Measurements from ENCODE around the gene ATP6V0E1. TPM values are rescaled to one million over a fixed set of nuclear protein-coding genes. Genes with fewer than 3 reads are reported as not detected.
"Not testable (repeated sequence)": the region's sequence is repeated elsewhere in the genome, so short reads cannot be mapped to it uniquely, and the experiment has no call there.

ATP6V0E1 gene
- total RNA-seq, 1 donor from 2014 or later, result 141 TPM

DNA sequence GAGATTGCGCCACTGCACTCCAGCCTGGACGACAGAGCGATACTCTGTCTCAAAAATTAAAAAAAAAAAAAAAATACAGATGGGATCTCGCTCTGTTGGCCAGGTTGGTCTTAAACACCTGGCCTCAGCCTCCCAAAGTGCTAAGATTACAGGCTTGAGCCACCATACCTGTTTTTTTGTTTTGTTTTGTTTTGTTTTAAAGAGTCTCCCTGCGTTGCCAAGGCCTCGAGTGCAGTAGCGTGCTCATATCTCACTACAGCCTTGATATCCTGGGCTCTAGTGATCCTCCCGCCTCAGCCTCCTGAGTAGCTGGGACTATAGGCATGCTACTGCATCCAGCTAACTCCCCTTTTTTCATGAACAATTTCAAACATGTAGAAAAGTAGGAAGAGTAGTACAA is 7.2 kb downstream of the ATP6V0E1 start:
- ATAC-seq (no peak), DNase-seq (ENCODE audit: low spot score) (no peak)
- intact Hi-C loops (cut with DNase I), result no loop called here

DNA sequence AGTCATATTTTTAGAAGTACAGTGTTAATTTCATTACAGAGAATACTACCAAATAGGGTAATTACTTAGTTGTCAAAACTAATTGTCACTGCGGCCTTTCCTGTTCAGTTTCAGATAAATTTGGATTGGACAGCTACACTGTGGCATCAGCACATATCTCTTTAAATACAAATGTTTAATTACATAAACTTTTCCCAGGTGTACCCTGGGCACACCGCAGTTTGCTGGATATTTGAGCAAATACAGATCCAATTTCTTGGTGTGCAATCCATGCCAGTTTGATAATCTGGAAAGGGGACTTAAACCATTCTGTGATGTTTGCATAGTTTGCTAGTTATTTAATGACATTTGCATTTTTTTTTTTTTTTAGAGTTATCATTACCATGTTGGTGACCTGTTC is 10.8 kb downstream of the ATP6V0E1 start:
- DNase-seq (ENCODE audit: low spot score) (no peak), ATAC-seq (no peak)
- intact Hi-C loops (cut with DNase I), result no loop called here

DNA sequence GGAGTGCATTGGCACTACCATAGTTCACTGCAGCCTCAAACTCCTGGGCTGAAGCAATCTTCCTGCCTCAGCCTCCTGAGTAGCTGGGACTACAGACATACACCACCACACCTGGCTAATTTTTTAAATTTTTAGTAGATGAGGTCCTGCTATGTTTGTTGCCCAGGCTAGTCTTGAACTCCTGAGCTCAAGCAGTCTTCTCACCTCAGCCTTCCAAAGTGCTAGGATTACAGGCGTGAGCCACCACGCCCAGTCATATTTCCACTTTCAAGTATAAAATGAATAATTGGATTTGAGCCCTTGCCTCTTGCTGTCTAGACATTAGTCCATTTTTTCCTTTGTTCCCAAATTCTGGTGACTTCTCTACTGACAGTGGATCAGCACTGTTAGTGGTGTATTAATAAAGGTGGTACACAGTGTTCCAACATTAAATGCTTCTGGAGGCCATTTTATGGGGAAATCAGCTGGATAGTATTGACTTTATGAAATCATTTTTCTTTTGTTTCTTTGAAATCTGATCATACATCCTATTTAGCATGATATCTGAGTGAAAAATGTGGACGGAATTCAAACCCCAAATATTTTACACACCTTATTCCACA is 15.9 kb downstream of the ATP6V0E1 start:
- ATAC-seq, result peak; percentile 50
- intact Hi-C loops (cut with DNase I), result no loop called here
- DNase-seq (ENCODE audit: low spot score), result no peak

DNA sequence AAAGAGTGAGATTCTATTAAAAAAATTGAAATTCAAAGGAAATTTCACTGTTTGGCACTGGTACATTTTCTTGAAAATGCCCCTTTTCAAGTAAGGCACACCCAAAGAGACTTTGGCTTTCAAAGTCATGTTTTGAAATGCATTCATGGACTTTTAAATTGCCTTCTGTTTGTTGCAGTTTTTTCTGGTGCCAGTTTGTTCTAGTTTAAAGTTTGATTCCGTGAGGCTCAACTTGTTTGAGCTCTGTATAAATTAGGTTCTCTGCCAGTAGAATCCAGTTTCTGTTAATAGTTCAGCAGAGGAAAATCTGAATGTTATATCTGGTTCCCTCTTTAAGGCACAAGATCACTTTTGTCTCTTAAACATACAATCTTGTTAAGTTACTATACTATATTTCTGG is 16.4 kb downstream of the ATP6V0E1 start:
- DNase-seq (ENCODE audit: low spot score), result no peak
- no peak for ATAC-seq
- intact Hi-C loops (cut with DNase I), result no loop called here

DNA sequence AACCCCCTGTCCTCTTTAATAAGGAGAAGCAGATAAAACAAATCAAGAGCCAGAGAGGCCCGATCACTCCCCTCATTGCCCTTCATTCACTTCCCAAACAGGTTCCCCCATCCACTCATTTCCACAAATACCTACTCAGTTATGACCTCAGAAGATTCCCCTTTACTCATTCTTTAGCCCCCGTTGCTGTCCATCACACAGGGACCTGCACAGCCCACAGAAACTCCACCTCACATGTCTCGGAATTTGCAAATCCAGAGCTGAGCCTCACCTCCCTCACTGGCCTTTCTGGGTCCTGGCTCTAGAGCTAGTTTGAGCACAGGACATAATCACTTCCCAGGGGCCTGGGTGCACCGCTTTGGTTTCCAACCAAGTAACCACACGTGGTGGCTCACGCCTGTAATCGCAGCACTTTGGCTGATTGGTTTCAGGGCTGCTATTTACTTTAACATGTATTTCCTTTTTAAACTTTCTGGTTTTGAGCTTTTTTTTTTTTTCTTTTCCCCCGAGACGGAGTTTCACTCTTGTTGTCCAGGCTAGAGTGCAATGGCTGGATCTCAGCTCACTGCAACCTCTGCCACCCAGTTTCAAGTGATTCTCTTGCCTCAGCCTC is 17.8 kb downstream of the ATP6V0E1 start:
- ATAC-seq, result no peak
- intact Hi-C loops (cut with DNase I), result no loop called here
- no peak for DNase-seq (ENCODE audit: low spot score)

DNA sequence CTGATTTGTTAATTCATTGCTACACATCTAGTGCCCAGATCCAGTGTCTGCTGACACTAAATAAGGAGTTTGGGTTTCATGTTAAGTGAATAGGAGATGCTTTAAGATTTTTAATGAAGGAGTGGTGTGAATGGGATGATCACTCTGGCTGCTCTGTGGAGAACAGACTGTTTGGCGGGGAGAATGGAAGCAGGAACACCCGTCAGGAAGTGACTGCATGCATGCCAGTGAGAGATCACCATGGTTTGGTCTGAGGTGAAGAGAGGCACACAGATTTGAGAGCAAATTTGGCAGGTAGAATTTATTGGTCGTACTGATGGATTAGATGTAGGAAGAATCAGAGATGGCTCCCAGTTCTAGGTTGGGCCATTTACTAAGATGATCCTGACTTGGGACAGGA is 19.8 kb downstream of the ATP6V0E1 start:
- DNase-seq (ENCODE audit: low spot score), result no peak
- intact Hi-C loops (cut with DNase I), result no loop called here
- ATAC-seq, result no peak

DNA sequence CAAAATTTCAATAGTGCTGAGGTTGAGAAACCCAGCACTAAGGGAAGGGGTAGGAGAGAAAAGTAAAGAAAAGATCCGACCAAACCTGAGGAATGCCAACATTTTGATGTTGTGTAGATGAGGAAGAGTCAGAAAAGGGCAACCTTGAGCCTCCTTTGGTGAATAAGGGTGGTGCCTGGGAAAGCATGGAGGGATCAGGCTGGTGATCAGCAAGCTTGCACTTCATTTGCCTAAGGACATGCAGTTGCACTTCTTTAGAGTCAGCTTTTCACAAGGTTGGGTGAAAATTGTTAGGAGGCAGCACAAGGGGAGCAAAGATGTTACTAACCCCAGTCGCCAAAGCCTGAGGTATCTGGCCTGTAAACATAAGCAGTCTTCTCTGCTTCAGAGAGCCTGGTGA is 20.4 kb downstream of the ATP6V0E1 start:
- no peak for DNase-seq (ENCODE audit: low spot score)
- no peak for ATAC-seq
- intact Hi-C loops (cut with DNase I), result no loop called here

DNA sequence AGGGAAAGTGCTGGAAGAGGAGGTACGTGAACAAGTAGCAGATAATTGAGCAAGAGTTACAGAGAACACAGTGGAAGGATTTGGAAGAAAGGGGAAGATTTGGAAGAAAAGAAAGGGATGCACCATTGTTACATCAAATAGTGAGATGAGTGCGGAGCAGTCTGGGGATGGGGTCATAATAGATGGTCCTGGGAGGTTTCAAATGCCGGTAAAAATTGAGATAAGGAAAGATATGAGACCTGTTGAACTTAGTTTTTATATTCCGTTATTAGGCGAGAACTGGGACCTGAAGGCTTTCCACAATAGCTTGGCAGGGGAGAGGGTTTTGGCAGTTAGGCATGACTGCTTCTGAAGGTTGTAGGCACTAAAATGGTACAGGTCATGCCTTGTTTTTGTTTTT is 20.9 kb downstream of the ATP6V0E1 start:
- DNase-seq (ENCODE audit: low spot score), result no peak
- intact Hi-C loops (cut with DNase I), result no loop called here

DNA sequence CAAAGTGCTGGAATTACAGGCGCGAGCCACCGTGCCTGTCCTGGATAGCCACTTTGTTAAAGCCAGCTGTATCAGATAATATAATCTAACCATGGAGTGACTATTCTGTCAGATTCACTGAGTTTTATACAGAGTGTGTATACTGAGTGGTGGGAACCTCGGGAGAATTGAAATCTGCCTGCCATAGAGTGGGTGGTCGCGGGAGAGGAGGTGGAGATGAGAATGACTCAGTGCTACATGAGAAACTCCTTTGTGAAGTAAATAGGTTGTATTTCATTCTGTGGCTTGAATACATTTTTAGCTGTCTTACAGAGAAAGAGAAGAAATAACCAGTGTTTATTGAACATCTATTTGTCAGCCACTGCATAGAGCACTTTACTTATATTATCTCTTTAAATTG is 26.4 kb downstream of the ATP6V0E1 start:
- intact Hi-C loops (cut with DNase I), result no loop called here
- DNase-seq (ENCODE audit: low spot score) (no peak), ATAC-seq (no peak)

More for the DNA sequence above, 20.9 kb downstream of the ATP6V0E1 start:
- ATAC-seq, result no peak

DNA sequence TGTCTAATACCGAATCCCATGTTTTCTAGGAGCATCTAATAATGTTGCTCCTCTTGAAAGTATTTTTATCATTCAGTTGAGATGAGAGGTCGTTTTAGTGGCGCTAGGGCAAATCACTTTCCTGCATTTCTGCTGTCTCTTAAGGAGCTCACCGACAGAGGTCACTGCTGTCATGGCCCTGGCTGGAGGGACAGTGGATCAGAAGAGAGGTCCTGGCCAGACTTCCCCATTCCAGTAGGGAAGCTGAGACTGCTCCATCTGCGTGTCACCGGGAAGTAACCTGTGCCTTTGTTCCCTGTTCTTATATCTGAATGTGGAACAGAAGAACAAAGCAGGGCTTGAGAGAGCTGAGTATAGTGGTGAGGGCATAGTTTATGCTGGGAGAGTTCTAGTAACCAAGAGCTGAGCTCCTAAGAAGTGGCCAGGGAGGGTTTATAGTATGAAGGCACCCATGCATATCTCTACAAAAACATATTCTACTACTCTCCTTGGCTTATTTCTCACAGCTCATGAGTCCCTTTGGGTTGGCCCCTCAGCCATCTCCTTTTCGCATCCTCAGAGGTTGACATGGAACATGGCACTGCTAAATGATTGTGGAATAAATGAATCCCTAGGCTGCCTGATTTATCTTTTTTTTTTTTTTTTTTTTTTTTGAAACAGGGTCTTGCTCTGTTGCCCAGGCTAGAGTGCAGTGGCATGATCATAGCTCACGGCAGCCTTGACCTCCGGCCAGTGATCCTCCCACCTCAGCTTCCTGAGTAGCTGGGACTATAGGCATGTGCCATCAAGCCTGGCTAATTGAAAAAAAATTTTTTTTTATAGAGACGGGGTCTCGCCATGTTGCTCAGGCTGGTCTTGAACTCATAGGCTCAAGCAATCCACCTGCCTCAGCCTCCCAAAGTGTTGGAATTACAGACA is 27.2 kb downstream of the ATP6V0E1 start:
- DNase-seq (ENCODE audit: low spot score) (no peak), ATAC-seq (peak; percentile 71)
- intact Hi-C loops (cut with DNase I), result no loop called here

DNA sequence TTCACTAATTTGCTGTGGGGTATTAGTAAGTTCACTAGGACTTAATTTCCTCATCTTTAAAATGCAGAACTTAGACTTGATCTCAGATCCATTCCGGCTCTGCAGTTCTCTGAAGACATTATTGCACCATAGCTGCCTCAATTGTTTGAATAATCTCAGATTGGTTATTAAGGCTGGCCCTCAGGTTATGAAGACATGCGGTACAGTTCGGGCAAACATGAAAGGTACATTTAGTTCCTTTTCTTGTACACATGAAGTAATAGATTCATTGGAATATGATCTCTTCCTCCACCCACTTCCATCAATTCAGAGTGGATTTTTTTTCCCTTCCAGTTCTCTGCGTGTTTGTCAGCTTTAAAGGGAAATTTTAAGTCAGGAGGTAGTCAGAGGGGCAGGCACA is 28.0 kb downstream of the ATP6V0E1 start:
- intact Hi-C loops (cut with DNase I), result no loop called here
- no peak for ATAC-seq
- no peak for DNase-seq (ENCODE audit: low spot score)

DNA sequence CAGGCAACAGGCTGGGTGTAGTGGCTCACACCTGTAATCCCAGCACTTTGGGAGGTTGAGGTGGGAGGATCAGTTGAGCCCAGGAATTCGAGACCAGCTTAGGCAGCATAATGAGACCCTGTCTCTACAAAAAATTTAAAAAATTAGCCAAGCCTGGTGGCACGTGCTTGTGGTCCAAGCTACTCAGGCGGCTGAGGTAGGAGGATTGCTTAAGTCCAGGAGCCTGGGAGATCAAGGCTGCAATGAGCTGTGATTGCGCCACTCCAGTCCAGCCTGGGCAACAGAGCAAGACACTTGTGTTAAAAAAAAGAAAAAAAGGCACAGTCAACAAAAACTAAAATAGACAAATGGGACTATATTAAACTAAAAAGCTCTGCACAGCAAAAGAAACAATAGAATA is 29.3 kb downstream of the ATP6V0E1 start:
- no peak for ATAC-seq
- intact Hi-C loops (cut with DNase I), result no loop called here
- DNase-seq (ENCODE audit: low spot score), result no peak

DNA sequence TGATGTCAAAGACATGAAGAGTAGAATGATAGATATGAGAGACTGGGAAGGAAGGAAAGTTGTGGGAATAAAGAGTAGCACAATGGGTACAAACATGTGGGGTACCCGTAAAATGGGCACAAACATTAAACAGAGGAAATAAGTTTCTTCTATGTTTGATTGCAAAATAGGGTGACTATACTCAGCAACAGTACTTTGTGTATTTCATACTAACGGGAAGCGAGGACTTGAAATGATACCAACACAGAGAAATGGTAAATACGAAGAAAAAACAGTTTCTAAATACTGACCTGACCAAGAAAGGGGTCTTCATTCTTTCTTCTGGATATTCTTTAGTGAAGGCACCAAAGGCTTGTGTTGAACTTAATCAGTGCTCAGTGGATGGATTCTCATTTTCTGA is 31.1 kb downstream of the ATP6V0E1 start:
- DNase-seq (ENCODE audit: low spot score) (no peak), ATAC-seq (no peak)
- intact Hi-C loops (cut with DNase I), result no loop called here

DNA sequence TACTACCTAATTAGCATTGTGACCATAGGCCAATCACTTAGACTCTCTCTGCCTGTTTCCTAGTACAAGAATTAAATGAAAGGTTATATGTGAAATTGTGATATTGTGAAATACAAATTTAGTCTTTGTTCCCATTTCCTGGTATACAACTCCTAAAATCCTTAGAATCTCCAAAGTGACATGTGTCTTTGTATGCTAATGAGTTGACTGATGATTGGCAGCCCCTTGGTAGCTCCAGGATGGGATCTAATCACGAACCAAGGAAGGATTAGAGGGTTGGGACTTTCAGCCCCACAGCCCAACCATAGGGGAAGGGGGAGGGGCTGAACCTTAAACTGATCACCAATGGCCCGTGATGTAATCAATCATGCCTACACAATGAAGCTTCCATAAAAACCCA is 31.6 kb downstream of the ATP6V0E1 start:
- intact Hi-C loops (cut with DNase I), result no loop called here
- DNase-seq (ENCODE audit: low spot score), result no peak
- ATAC-seq, result no peak

DNA sequence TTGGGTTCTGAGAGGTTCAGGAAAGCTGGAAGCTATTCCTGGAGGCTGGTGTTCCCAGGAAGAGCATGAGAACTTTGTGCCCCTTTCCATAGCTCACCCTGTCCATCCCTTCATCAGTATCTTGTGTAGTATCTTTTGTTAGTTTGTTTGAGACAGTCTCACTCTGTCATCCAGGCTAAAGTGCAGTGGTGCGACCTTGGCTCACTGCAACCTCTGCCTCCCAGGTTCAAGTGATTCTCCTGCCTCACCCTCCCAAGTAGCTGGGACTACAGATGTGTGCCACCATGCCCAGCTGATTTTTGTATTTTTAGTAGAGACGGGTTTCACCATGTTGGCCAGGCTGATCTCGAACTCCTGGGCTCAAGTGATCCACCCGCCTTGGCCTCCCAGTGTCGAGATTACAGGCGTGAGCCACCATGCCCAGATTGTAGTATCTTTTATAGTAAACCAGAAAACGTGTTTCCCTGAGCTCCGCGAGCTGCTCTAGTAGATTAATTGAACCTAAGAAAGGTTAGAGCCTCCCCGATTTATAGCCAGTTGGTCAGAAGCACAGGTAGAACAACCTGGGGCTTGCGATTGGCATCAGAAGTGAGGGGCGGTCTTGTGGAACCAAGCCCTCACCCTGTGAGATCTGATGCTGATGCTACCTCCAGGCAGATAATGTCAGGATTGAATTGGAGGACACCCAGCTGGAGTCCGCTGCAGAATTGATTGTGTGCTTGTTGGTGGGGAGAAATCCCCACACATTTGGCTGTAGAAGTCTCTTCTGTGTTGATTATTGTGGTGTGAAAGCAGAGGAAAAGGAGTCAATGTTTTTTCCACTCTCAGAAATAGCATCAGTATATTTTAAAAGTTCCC is 32.3 kb downstream of the ATP6V0E1 start:
- no peak for ATAC-seq
- no peak for DNase-seq (ENCODE audit: low spot score)
- intact Hi-C loops (cut with DNase I), result no loop called here

DNA sequence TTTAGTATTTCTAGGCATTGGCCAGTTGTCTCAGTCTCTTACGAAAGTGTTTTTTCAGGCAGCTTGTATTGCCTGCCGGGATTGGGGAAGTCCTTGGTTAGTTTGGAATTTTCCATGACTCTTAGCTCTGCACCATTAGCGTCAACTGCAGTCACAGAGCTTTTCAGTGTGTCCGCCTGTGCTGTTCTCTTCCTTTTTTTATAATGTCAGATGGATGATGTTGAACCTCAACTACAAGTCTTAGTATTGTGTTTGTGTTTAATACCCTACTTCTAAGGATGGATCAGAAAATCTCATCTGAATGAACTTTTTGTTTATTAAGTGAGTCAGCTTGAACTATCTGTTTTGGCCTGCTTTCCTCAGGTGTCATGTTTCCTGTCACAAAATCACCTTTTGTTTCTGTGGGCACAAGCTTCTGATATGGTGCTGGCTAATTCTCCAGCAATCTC is 33.1 kb downstream of the ATP6V0E1 start:
- ATAC-seq (peak; percentile 93), DNase-seq (ENCODE audit: low spot score) (peak; percentile 50)
- intact Hi-C loops (cut with DNase I), result no loop called here

DNA sequence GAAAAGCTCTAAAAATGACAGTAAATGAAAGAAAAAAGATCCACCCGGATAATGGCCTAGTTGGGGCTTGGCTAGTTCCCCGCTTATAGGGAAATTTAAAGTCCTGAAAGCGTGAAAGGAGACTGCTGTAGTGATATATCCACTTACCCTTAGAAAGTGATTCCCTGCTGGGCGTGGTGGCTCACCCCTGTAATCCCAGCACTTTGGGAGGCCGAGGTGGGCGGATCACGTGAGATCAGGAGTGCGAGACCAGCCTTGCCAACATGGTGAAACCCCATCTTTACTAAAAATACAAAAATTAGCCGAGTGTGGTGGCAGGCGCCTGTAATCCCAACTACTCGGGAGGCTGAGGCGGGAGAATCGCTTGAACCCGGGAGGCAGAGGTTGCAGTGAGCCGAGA is 33.5 kb downstream of the ATP6V0E1 start:
- DNase-seq (ENCODE audit: low spot score); intact Hi-C loops (cut with DNase I); ATAC-seq: not testable (repeated sequence)

DNA sequence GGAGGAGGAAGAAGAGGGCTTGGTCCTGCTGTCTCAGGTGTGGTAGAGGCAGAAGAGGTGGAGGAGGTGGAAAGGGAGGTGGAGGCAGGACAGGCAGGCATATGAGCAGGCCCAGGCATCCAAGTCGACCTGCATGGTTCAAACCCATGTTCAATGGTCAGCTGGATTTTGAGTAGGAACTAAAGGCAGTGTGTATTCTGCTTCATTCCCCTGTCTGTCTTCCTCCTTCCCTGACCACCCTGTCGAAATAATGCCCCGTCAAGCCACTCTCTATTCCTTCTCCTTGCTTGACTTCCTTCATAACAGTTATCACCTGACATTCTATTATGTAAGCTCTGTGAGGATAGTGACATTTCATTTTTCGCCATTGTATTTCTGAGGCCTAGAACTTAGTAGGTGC is 34.8 kb downstream of the ATP6V0E1 start:
- ATAC-seq, result no peak
- peak; percentile 38 for DNase-seq (ENCODE audit: low spot score)
- intact Hi-C loops (cut with DNase I), result no loop called here

DNA sequence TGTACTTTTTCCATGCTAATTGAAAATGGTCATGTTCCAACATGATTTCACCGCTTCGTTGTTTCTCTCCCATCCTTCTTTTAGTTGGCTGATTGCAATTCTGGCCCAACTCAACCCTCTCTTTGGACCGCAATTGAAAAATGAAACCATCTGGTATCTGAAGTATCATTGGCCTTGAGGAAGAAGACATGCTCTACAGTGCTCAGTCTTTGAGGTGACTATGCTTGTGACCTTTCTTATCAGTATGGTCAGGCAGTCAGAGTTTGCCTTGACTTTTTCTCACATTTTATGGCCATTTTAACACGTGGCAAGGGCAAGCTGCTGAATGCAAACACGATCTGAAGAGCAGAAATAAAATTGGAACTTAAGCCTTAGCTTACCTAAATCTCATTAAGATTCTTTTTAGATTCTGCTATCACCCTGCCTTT is 36.6 kb downstream of the ATP6V0E1 start:
- ATAC-seq, result no peak
- DNase-seq (ENCODE audit: low spot score), result no peak
- intact Hi-C loops (cut with DNase I), result no loop called here

Measured in sciatic nerve (tissue), 2 donors.